DOHH2 (cell line): ENCODE data around the gene CCT5.

ENCODE experiments used
- CTCF ChIP-seq: fragments of 200-600 bp; sonication (generic); IDR thresholded peaks from one replicate; pipeline ENCODE4 v1.5.1; 2014; ENCODE audit warnings: antibody characterized with exemption, mild to moderate bottlenecking, low read depth, low read length; ENCODE audit not compliant: poor library complexity, severe bottlenecking
- EZH2phosphoT487 ChIP-seq: fragments of 200-600 bp; sonication (generic); IDR thresholded peaks from 2 replicates; pipeline ENCODE4 v1.6.1; 2017; ENCODE audit warnings: borderline replicate concordance, mild to moderate bottlenecking, antibody characterized with exemption, low read length, moderate library complexity, mixed read lengths

GRCh38 chr5:10219068-10219467 lies 31.0 kb upstream of the CCT5 start:
- TF ChIP-seq CTCF (no peak), EZH2phosphoT487 (no peak)
